AG09319 (cell line): ENCODE measurements around the gene TIE1.

Experiments used
- DNase-seq: peaks from one replicate; pipeline ENCODE4 v3.0.0-alpha.2; 2010; ENCODE audit warnings: low read depth; ENCODE audit errors: extremely low read depth
- TF ChIP-seq, protein P1 (sequence below): IDR thresholded peaks from 2 replicates; pipeline ENCODE4 v1.5.1; 2011; ENCODE audit warnings: low read depth, mild to moderate bottlenecking, inconsistent platforms, low read length, moderate library complexity

TIE1 gene

DNA sequence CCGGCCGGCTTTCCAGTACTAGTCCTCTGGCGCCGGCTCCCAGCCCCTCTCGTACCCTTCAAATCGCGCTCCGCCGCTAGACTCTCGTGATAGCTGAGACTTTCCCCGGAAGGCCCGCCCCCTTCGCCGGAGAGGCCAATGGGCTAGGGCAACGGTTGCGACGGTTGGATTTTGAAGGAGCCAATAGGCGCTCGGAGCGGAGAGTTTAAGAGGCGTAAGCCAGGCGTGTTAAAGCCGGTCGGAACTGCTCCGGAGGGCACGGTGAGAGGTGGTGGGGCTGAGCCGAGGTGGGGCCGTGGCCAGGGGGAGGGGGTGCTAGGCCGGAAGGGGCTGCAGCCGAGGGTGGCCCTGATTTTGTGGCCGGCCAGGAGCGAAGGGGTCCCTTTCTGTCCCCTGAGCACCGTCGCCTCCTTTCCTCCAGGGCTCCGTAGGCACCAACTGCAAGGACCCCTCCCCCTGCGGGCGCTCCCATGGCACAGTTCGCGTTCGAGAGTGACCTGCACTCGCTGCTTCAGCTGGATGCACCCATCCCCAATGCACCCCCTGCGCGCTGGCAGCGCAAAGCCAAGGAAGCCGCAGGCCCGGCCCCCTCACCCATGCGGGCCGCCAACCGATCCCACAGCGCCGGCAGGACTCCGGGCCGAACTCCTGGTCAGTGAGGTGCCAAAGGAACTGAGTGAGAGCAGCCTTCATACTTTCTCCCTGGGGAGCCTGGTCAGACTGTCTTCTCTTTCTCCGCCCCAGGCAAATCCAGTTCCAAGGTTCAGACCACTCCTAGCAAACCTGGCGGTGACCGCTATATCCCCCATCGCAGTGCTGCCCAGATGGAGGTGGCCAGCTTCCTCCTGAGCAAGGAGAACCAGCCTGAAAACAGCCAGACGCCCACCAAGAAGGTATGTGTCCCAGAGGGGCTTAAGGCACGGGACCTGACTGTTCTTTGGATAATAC is 58.2 kb downstream of the TIE1 start, which contains the start of gene CDC20:
TSS of gene CDC20 (plus strand) at position 236 of the 948 bp plus-strand sequence. CDS start at position 471, 235 bp downstream.
- TF ChIP-seq, protein P1, sequence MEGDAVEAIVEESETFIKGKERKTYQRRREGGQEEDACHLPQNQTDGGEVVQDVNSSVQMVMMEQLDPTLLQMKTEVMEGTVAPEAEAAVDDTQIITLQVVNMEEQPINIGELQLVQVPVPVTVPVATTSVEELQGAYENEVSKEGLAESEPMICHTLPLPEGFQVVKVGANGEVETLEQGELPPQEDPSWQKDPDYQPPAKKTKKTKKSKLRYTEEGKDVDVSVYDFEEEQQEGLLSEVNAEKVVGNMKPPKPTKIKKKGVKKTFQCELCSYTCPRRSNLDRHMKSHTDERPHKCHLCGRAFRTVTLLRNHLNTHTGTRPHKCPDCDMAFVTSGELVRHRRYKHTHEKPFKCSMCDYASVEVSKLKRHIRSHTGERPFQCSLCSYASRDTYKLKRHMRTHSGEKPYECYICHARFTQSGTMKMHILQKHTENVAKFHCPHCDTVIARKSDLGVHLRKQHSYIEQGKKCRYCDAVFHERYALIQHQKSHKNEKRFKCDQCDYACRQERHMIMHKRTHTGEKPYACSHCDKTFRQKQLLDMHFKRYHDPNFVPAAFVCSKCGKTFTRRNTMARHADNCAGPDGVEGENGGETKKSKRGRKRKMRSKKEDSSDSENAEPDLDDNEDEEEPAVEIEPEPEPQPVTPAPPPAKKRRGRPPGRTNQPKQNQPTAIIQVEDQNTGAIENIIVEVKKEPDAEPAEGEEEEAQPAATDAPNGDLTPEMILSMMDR: no peak
- DNase-seq: peak; percentile 80

DNA sequence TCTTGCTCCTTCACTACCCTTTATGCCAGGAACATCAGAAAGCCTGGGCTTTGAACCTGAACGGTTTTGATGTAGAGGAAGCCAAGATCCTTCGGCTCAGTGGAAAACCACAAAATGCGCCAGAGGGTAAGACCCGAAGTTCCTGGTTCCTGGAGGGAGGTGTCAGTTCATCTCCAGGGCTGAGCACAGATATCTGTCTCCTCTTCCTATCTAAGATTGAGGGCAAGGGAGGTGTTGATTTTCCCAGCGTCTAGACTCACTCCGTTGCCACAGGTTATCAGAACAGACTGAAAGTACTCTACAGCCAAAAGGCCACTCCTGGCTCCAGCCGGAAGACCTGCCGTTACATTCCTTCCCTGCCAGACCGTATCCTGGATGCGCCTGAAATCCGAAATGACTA is 58.9 kb downstream of the TIE1 start:
- no peak for DNase-seq
- TF ChIP-seq, protein P1: no peak

DNA sequence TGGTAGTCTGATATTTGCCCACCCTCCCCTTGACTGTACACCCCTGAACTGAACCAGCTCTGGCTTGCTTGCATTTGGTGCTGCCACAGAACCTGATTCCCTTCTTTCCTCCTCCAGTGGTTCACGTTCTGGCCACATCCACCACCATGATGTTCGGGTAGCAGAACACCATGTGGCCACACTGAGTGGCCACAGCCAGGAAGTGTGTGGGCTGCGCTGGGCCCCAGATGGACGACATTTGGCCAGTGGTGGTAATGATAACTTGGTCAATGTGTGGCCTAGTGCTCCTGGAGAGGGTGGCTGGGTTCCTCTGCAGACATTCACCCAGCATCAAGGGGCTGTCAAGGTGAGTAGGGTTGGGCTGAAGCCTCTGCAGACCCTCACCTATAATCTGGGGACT is 59.8 kb downstream of the TIE1 start:
- DNase-seq: no peak
- TF ChIP-seq, protein P1: no peak

DNA sequence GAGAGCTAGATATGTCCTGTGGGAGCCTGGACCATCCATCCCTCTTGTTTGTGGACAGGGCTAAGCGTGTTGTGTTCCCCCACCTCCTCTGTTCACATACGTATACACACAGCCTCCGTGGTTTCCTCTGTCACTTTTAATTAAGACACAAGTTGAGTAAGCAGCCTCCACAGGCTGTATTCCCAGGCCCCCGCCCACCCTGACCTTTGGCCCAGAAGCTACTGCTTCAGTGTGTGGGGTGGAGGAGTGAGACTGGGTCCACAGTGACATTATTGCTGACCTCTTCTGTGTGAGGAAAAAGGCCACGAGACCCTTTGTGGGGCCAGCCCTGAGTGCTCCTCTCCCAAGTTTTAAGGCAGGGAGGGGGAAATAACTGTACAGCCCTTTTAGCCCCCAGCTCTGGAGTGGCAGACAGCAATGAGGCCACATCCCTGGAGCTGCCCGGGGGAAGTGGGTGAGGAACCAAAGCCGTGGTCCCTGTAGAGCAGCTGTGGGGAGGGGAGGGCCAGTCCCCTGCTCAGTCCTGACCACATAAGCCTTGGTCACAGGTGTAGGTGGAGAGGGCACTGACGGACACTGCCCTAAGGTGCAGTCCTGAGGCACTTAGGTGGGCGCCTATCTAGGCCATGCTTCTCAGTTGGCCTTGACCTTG is 62.6 kb downstream of the TIE1 start:
- TF ChIP-seq, protein P1: no peak
- no peak for DNase-seq

DNA sequence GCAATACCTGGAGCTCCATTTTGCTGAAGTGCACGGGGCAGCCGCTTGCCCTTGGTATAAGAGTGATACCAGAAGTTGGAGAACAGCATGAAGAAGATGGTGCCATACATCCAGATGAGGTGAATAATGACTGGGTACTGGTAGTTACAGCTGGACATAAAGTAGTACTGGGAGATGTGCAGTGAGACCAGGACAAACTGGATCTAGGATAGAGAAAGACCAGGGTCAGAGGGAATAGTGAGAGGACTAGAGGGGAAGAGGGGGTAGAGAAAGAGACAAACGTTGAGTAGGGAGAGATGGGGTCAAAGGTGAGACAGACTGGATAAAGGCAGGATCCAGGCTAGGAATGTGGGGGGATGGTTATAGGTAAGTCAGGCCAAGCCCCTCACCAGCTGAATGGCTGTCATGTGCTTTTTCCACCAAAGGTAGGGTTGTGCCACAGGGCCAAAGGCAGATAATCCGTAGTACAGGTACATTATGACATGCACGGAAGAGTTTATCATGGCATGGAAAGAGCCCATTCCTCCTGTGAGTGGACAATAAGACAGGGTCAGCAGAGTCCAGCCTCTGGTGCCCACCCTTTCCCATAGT is 63.2 kb downstream of the TIE1 start:
- DNase-seq: no peak
- TF ChIP-seq, protein P1: no peak

DNA sequence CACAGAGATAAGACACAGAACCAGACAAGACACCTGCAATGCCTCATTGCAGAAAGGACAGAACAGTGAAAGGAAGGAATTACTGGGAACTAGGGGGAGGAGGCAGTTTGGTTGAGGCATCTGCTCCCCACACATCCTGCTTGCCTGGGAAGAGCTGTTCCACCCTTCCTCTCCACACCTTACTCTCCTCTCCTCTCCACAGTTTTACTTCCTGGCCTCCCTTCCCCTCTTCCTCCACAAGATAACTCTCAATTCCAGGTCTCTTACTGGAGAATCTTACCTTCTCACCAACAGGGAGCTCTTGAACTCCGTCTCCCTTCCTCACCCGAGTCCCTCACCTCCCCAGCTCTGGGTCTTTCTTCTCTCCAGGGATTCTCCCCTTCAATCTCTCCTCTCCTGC is 64.9 kb downstream of the TIE1 start:
- no peak for DNase-seq
- TF ChIP-seq, protein P1: no peak
